Upper lobe of left lung (tissue), 4 donors: ENCODE measurements around the gene FHOD3.

Experiments
- POLR2A ChIP-seq, 4 donors: fragments of 450-650 bp; IDR thresholded peaks; one replicate each; pipeline ENCODE4 v1.5.1; 2016 to 2017; ENCODE audit warnings: antibody characterized with exemption in 4 of 4, mild to moderate bottlenecking in 2 of 4
- POLR2AphosphoS5 ChIP-seq, 2 donors: sonication (generic); formaldehyde crosslinking; IDR thresholded peaks; one replicate each; pipeline ENCODE4 v1.5.1; 2017; ENCODE audit warnings: antibody characterized with exemption in 2 of 2
- TF ChIP-seq, protein P1 (sequence below), 6 experiments: fragments of 450-650 bp in 4 of 6; fragments of 200-600 bp in 2 of 6; sonication (generic) in 2 of 6; IDR thresholded peaks; one replicate each; pipeline ENCODE4 v1.5.1; 2016 to 2019; ENCODE audit warnings: antibody characterized with exemption in 6 of 6

DNA sequence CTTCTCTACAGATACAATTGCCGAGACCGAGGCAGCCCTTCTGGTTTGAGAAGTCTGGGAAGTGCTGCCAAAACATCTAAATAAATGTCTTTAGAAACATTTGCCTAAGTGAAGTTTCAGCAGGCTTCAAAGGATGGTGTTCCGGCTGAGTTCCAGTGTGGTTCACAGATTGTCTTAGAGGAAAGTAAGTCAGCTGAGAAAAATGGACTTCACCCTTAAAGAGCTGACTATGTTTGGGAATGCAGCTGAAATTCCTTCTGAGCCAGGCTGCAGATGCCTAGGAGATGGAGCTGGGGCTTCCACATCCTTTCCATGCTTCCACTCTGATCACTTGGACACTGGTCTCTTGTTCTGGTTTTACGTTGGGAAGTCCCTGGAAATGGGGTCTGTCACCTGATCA, 83.6 kb downstream of the FHOD3 start:
- TF ChIP-seq, protein P1, sequence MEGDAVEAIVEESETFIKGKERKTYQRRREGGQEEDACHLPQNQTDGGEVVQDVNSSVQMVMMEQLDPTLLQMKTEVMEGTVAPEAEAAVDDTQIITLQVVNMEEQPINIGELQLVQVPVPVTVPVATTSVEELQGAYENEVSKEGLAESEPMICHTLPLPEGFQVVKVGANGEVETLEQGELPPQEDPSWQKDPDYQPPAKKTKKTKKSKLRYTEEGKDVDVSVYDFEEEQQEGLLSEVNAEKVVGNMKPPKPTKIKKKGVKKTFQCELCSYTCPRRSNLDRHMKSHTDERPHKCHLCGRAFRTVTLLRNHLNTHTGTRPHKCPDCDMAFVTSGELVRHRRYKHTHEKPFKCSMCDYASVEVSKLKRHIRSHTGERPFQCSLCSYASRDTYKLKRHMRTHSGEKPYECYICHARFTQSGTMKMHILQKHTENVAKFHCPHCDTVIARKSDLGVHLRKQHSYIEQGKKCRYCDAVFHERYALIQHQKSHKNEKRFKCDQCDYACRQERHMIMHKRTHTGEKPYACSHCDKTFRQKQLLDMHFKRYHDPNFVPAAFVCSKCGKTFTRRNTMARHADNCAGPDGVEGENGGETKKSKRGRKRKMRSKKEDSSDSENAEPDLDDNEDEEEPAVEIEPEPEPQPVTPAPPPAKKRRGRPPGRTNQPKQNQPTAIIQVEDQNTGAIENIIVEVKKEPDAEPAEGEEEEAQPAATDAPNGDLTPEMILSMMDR (IDR thresholded peaks at IDR 0.05), result no peak
- no peak for TF ChIP-seq POLR2A (IDR thresholded peaks at IDR 0.05)
- no peak for TF ChIP-seq POLR2AphosphoS5 (IDR thresholded peaks at IDR 0.05)
